Caco-2 (cell line): ENCODE results near the gene GRK3. TPM values are rescaled to one million over a fixed set of nuclear protein-coding genes. Genes with fewer than 3 reads are reported as not detected.

ENCODE experiments used
- BruUV-seq: library from RNA; stranded (reverse); fragments of 400-500 nt; replicated peaks from 2 replicates; lab custom pipeline; 2021; lab: Mats Ljungman, UMichigan
- CTCF ChIA-PET: fragments of 300-600 bp; sonication (Branson Sonifier 250); formaldehyde crosslinking; loops from one replicate; lab custom pipeline; 2022; ENCODE audit warnings: antibody characterized with exemption; lab: Charles Lee
- POLR2A ChIA-PET: fragments of 300-600 bp; sonication (Branson Sonifier 250); formaldehyde crosslinking; loops from one replicate; lab custom pipeline; 2022; ENCODE audit warnings: antibody characterized with exemption; lab: Charles Lee
- DNase-seq, 2 experiments: peaks; one replicate each; pipeline versions ENCODE4 v3.0.0 to v3.0.0-alpha.2; 2020 to 2022
- H3K27me3 ChIP-seq: replicated peaks from 2 replicates; pipeline ENCODE4 v1.6.0; 2011; ENCODE audit warnings: low read length; ENCODE audit not compliant: control insufficient read depth, insufficient read depth
- H3K36me3 ChIP-seq: 2 replicates; pipeline ENCODE4 v1.5.1; 2011; ENCODE audit warnings: low read length; ENCODE audit not compliant: control insufficient read depth, insufficient read depth
- H3K4me1 ChIP-seq: fragments of 250-450 bp; sonication (Bioruptor Pico); 2 replicates; pipeline ENCODE4 v1.5.1; 2020; ENCODE audit warnings: mild to moderate bottlenecking
- H3K4me3 ChIP-seq: 2 replicates; pipeline ENCODE4 v1.5.1; 2011; ENCODE audit warnings: low read depth, mild to moderate bottlenecking, control low read depth, low read length
- H3K9me3 ChIP-seq: fragments of 250-450 bp; sonication (Bioruptor Pico); 2 replicates; pipeline ENCODE4 v1.5.1; 2020; ENCODE audit warnings: mild to moderate bottlenecking, moderate library complexity
- H3K27ac Mint-ChIP-seq: one replicate; pipeline ENCODE4 v1.8.0; 2022; ENCODE audit warnings: mixed read lengths; ENCODE audit not compliant: unreplicated experiment
- H3K27me3 Mint-ChIP-seq: one replicate; pipeline ENCODE4 v1.8.0; 2022; ENCODE audit warnings: mixed read lengths; ENCODE audit not compliant: insufficient read depth, unreplicated experiment
- H3K36me3 Mint-ChIP-seq: one replicate; pipeline ENCODE4 v1.8.0; 2022; ENCODE audit warnings: mild to moderate bottlenecking, mixed read lengths; ENCODE audit not compliant: insufficient read depth, unreplicated experiment
- H3K4me1 Mint-ChIP-seq: one replicate; pipeline ENCODE4 v1.8.0; 2022; ENCODE audit warnings: low read depth, mixed read lengths; ENCODE audit not compliant: unreplicated experiment
- H3K4me3 Mint-ChIP-seq: one replicate; pipeline ENCODE4 v1.8.0; 2022; ENCODE audit warnings: mild to moderate bottlenecking, moderate library complexity, mixed read lengths; ENCODE audit not compliant: unreplicated experiment
- H3K9me3 Mint-ChIP-seq: one replicate; pipeline ENCODE4 v1.8.0; 2022; ENCODE audit warnings: mixed read lengths; ENCODE audit not compliant: unreplicated experiment
- CTCF ChIP-seq, 2 experiments: fragments of 200-600 bp in 1 of 2; IDR thresholded peaks; 1 replicate in 1 of 2; 2 replicates in 1 of 2; pipeline versions ENCODE4 v1.5.1 to v1.8.0; 2011 to 2022; ENCODE audit warnings: antibody characterized with exemption in 1 of 2, control low read depth in 1 of 2, inconsistent platforms in 1 of 2, low read depth in 1 of 2, low read length in 1 of 2, mild to moderate bottlenecking in 1 of 2, moderate library complexity in 1 of 2; ENCODE audit not compliant: insufficient read depth in 1 of 2, severe bottlenecking in 1 of 2, unreplicated experiment in 1 of 2
- intact Hi-C: fragments of 100-400 bp; cut with micrococcal nuclease; formaldehyde crosslinking; loops from one replicate; pipeline ENCODE4 v1.10.0; 2022; ENCODE audit not compliant: unreplicated experiment
- total RNA-seq: library from RNA; stranded (reverse); gene quantifications from 2 replicates; pipeline ENCODE4 v1.2.3, GENCODE V29; 2022

The GRK3 gene
- total RNA-seq, 1 experiment from 2014 or later: 9.7 TPM

DNA sequence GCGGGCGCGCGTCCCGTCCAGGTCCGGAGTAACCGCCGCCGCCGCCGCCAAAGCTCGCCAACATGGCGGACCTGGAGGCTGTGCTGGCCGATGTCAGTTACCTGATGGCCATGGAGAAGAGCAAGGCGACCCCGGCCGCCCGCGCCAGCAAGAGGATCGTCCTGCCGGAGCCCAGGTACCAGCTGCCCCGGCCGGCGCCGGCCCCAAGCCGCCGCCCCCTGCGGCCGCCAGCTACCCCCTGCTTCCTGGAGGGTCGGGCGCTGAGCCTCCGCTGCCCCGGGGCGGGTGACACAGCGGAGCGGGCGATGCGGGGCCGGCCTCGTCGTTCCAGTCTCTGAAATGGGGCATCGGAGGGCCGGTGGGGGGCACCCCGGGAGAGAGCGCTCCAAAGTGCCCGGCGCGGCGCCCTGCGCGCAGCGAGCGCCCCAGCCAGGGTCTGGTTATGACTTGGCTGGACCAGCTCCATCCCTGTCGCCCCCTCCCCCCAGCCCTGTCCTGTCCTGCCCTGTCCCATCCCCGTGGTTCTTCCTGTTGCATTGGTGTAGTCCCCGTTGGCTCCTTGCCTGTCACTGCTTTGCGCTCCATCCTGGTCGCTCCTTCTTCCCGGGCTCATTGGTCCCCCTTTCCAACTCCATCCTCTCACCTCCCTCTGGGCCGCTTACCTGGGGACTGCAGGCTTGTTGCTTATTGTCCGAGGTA, 653 bp downstream of the GRK3 start:
- peaks cover 3% of the 10 kb centered on the region for H3K27me3 Mint-ChIP-seq
- Histone ChIP-seq H3K27me3 (no peaks in the 10 kb centered on the region), H3K36me3 (no peaks in the 10 kb centered on the region), H3K9me3 (no peaks in the 10 kb centered on the region), H3K4me3 (peak overlapping the region; percentile 84), H3K4me1 (no peaks in the 10 kb centered on the region)
- H3K9me3 Mint-ChIP-seq: no peaks in the 10 kb centered on the region
- no peak for TF ChIP-seq CTCF (IDR thresholded peaks at IDR 0.05; ENCODE audit: insufficient read depth in 1 of 2, low read depth in 1 of 2, low read length in 1 of 2, severe bottlenecking in 1 of 2, unreplicated experiment in 1 of 2)
- no TSS peak for BruUV-seq
- H3K4me3 Mint-ChIP-seq: peak overlapping the region; percentile 90
- peaks cover 5% of the 10 kb centered on the region for H3K36me3 Mint-ChIP-seq
- CTCF ChIA-PET: no interaction called here
- intact Hi-C loops: no loop called here
- H3K4me1 Mint-ChIP-seq: peaks cover 7% of the 10 kb centered on the region
- POLR2A ChIA-PET: interaction anchor here (0.7 kb wide), 1 partner anchor 573 kb away, joined by 4 read pairs; no protein-coding TSS in a partner anchor
- peak; percentile 37 to 42 for DNase-seq
- H3K27ac Mint-ChIP-seq: peak overlapping the region; percentile 63

GRCh38 chr22:25566186-25566897, 1.9 kb downstream of the GRK3 start:
- Histone ChIP-seq H3K4me1 (no peaks in the 10 kb centered on the region), H3K4me3 (no peak overlapping the region), H3K9me3 (no peaks in the 10 kb centered on the region), H3K27me3 (no peaks in the 10 kb centered on the region), H3K36me3 (no peaks in the 10 kb centered on the region)
- no peak overlapping the region for H3K4me3 Mint-ChIP-seq
- TF ChIP-seq CTCF (IDR thresholded peaks at IDR 0.05; ENCODE audit: insufficient read depth in 1 of 2, low read depth in 1 of 2, low read length in 1 of 2, severe bottlenecking in 1 of 2, unreplicated experiment in 1 of 2): no peak
- peaks cover 3% of the 10 kb centered on the region for H3K27me3 Mint-ChIP-seq
- ChIA-PET POLR2A (no interaction called here), CTCF (no interaction called here)
- intact Hi-C loops: no loop called here
- H3K9me3 Mint-ChIP-seq: no peaks in the 10 kb centered on the region
- peaks cover 7% of the 10 kb centered on the region for H3K4me1 Mint-ChIP-seq
- BruUV-seq: TSS peak; percentile 31
- no peak overlapping the region for H3K27ac Mint-ChIP-seq
- peaks cover 5% of the 10 kb centered on the region for H3K36me3 Mint-ChIP-seq
- no peak for DNase-seq

GRCh38 chr22:25566898-25567235, 2.4 kb downstream of the GRK3 start:
- no peak for DNase-seq
- H3K9me3 Mint-ChIP-seq: no peaks in the 10 kb centered on the region
- no TSS peak for BruUV-seq
- no peak for TF ChIP-seq CTCF (IDR thresholded peaks at IDR 0.05; ENCODE audit: insufficient read depth in 1 of 2, low read depth in 1 of 2, low read length in 1 of 2, severe bottlenecking in 1 of 2, unreplicated experiment in 1 of 2)
- intact Hi-C loops: loop anchor here (1.0 kb wide), 1 partner anchor 206 kb away; no protein-coding TSS in a partner anchor
- no peak overlapping the region for H3K27ac Mint-ChIP-seq
- H3K27me3 Mint-ChIP-seq: no peaks in the 10 kb centered on the region
- H3K36me3 ChIP-seq: no peaks in the 10 kb centered on the region
- ChIA-PET POLR2A (no interaction called here), CTCF (no interaction called here)
- H3K4me3 ChIP-seq: no peak overlapping the region
- no peaks in the 10 kb centered on the region for H3K9me3 ChIP-seq
- peaks cover 5% of the 10 kb centered on the region for H3K36me3 Mint-ChIP-seq
- no peak overlapping the region for H3K4me3 Mint-ChIP-seq
- H3K4me1 ChIP-seq: no peaks in the 10 kb centered on the region
- H3K4me1 Mint-ChIP-seq: peaks cover 7% of the 10 kb centered on the region
- no peaks in the 10 kb centered on the region for H3K27me3 ChIP-seq
